GM10248 (cell line): ENCODE results near the gene NPIPB4.
"Not testable (repeated sequence)": the region's sequence is repeated elsewhere in the genome, so short reads cannot be mapped to it uniquely, and the experiment has no call there.

Experiments
- CTCF ChIA-PET: fragments of 300-600 bp; sonication (Branson Sonifier 250); formaldehyde crosslinking; extraction: SDS; loops from one replicate; lab custom pipeline; 2021; ENCODE audit warnings: antibody characterized with exemption; lab: Yijun Ruan, JAX
- POLR2A ChIA-PET: fragments of 350-650 bp; sonication (Branson Sonifier 250); formaldehyde crosslinking; extraction: SDS; loops from one replicate; lab custom pipeline; 2020; ENCODE audit warnings: antibody characterized with exemption; lab: Yijun Ruan, JAX
- DNase-seq: peaks from one replicate; pipeline ENCODE4 v3.0.0; 2012; ENCODE audit errors: extremely low spot score
- TF ChIP-seq, protein P1 (sequence below): IDR thresholded peaks from 2 replicates; pipeline ENCODE4 v1.5.1; 2012; ENCODE audit warnings: mild to moderate bottlenecking, low read depth; ENCODE audit errors: extremely low read depth, missing control alignments, control extremely low read depth

NPIPB4 gene

DNA sequence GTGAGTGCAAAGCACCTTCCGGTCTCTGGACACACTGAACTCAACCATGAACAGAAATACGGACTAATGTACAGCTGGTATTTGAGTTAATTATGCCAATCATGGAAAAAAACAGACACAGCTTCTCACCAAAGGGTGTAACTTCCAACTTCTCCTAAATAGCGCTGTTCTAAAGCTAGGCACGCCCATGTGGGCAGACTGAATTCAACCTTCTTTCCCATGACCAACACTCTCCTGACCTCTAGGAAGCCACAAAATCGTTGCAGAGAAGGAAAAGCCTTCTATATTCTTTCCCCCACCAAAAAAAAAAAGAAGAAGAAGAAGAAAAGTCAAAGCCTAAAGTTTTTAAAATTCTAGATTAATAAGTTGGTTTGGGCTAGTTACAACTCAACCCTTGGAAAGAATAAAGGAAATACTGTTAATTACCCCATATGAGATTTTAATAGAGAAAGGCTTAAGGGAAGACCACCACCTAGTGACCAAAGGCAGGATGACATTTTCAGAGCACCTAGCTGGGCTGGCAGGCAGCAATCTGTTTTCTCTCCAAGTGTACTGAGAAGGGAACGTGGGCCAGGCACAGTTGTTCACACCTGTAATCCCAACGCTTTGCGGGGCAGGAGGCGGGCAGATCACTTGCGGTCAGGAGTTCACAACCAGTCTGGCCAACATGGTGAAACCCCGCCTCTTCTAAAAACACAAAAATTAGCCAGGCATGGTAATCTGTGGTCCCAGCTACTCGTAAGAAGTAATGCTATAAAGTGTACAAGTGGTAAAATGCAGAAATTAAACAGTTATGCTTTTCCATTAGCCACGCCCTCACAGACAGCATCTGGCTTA, 55.8 kb downstream of the NPIPB4 start:
- DNase-seq, CTCF ChIA-PET, POLR2A ChIA-PET: not testable (repeated sequence)
- TF ChIP-seq, protein P1, sequence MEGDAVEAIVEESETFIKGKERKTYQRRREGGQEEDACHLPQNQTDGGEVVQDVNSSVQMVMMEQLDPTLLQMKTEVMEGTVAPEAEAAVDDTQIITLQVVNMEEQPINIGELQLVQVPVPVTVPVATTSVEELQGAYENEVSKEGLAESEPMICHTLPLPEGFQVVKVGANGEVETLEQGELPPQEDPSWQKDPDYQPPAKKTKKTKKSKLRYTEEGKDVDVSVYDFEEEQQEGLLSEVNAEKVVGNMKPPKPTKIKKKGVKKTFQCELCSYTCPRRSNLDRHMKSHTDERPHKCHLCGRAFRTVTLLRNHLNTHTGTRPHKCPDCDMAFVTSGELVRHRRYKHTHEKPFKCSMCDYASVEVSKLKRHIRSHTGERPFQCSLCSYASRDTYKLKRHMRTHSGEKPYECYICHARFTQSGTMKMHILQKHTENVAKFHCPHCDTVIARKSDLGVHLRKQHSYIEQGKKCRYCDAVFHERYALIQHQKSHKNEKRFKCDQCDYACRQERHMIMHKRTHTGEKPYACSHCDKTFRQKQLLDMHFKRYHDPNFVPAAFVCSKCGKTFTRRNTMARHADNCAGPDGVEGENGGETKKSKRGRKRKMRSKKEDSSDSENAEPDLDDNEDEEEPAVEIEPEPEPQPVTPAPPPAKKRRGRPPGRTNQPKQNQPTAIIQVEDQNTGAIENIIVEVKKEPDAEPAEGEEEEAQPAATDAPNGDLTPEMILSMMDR, result peak; percentile 48

DNA sequence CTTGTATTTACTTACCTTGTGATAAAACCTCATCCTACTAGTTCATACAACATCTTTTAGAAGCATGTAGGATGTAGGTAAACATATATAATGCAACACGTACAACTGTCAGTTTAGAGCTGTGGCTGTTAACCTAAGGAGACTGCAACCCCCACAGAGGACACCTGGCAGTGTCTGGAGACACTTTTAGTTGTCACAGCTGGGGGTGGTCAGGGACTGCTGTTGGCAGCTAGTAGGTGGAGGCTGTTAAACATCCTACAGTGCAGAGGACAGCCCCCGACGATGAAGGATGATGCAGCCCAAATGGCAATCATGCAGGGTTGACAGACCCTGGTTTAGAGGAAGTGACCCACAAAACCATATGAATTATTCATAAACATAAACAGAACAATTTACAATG, 59.0 kb downstream of the NPIPB4 start:
- POLR2A ChIA-PET, result not testable (repeated sequence)

DNA sequence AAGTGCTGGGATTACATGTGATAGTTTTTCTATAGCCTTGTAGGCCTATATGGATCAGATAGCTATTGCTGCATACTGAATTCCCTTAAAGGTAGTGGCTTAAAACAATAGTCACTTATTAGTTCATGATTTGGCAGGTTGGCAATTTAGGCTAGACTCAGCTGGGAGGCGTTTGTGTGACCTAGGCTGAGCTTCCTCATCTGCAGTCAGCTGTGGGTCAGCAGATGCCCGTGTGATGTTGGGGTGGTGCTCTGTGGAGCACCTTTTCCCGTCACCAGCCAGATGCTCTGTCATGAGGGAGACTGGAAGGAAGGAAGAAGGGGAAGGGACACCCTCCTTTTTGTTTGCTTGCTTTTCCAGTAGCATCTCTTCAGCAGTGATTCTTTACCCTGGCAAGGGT, 64.2 kb downstream of the NPIPB4 start:
- CTCF ChIA-PET, POLR2A ChIA-PET, DNase-seq: not testable (repeated sequence)

More for the DNA sequence above, 59.0 kb downstream of the NPIPB4 start:
- DNase-seq, CTCF ChIA-PET: not testable (repeated sequence)

DNA sequence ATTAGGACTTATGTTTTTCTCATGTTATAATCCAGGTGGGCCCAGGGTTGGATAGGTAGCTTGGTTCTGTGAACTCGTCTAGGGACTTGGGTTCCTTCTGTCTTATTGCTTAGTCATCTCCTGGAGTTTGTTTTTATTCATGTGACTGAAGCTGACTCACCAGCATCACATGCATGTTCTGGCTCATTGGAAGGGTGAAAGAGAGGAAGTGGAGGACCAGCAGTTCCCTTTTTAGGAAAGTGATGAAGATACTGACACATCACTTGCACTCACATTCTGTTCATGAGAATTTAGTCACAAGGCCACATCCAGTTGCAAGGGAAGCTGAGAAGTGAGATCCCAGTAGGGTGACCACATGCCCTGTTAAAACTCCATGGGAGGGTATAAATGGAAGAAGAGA, 67.0 kb downstream of the NPIPB4 start:
- CTCF ChIA-PET, DNase-seq, POLR2A ChIA-PET: not testable (repeated sequence)
